ENCODE data around the gene DNAJC4. TPM values are rescaled to one million over a fixed set of nuclear protein-coding genes. Genes with fewer than 3 reads are reported as not detected.

The DNAJC4 gene
- polyA plus RNA-seq, 1 donor from 2014 or later = 20.3 TPM

DNA sequence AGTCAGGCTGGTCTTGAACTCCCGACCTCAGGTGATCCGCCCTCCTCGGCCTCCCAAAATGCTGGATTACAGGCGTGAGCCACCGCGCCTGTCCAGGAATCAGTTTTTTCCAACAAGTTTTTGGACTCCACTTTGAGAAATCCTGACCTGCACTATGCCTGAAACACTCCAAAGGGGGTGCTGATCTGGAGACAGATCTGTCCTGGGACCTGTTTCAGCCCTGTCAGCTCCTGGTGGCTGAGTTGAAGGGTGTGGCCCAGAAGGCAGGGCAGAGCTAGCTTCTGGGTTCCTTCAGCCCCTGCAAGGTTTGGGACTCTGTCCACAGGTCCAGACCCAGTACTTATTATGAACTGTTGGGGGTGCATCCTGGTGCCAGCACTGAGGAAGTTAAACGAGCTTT, 1.2 kb downstream of the DNAJC4 start:
- TF ChIP-seq TAF1 (IDR thresholded peaks at IDR 0.05; ENCODE audit: low read depth) (no peak), REST (IDR thresholded peaks at IDR 0.05; ENCODE audit: borderline replicate concordance) (no peak), SMC3 (conservative IDR thresholded peaks at IDR 0.05; ENCODE audit: poor library complexity) (no peak), EZH2 (IDR thresholded peaks at IDR 0.05; ENCODE audit: borderline replicate concordance, insufficient read depth, low read length, poor library complexity, severe bottlenecking) (no peak), POLR2AphosphoS5 (IDR thresholded peaks at IDR 0.05) (no peak)
- peaks cover 4% of the 10 kb centered on the region for H3K79me2 ChIP-seq (replicated peaks; ENCODE audit: insufficient read depth, low read length)
- H3K9me2 ChIP-seq (ENCODE audit: insufficient read depth, low read length) = no peaks in the 10 kb centered on the region
- H3K27me3 ChIP-seq (ENCODE audit: insufficient read depth, low read depth, low read length) = peaks cover 8% of the 10 kb centered on the region
- no peak overlapping the region for H3K9ac ChIP-seq (ENCODE audit: low read length)
- H3K4me2 ChIP-seq (ENCODE audit: low read length) = no peak overlapping the region
- no peaks in the 10 kb centered on the region for H4K20me1 ChIP-seq (ENCODE audit: insufficient read depth)
- no peak overlapping the region for H3K27ac ChIP-seq (ENCODE audit: low read length)
- H3F3A ChIP-seq (ENCODE audit: insufficient read depth, low read length, poor library complexity, severe bottlenecking) = no peaks in the 10 kb centered on the region
- no peaks in the 10 kb centered on the region for H3K36me3 ChIP-seq (ENCODE audit: insufficient read depth, low read length)
- H3K9me3 ChIP-seq (ENCODE audit: low read length) = no peaks in the 10 kb centered on the region
- peak overlapping the region; percentile 94 for H3K4me3 ChIP-seq (ENCODE audit: low read length)
- H2AFZ ChIP-seq (ENCODE audit: low read depth, low read length) = no peak overlapping the region

- Histone ChIP-seq H3K36me3 (ENCODE audit: insufficient read depth, low read length) (no peaks in the 10 kb centered on the region), H3K4me3 (ENCODE audit: low read length) (no peak overlapping the region), H2AFZ (ENCODE audit: low read depth, low read length) (no peak overlapping the region), H3F3A (ENCODE audit: insufficient read depth, low read length, poor library complexity, severe bottlenecking) (no peaks in the 10 kb centered on the region), H4K20me1 (ENCODE audit: insufficient read depth) (no peaks in the 10 kb centered on the region), H3K9me3 (ENCODE audit: low read length) (no peaks in the 10 kb centered on the region), H3K9ac (ENCODE audit: low read length) (no peak overlapping the region), H3K27ac (ENCODE audit: low read length) (no peak overlapping the region), H3K27me3 (ENCODE audit: insufficient read depth, low read depth, low read length) (peaks cover 8% of the 10 kb centered on the region), H3K79me2 (replicated peaks; ENCODE audit: insufficient read depth, low read length) (no peaks in the 10 kb centered on the region), H3K4me2 (ENCODE audit: low read length) (no peak overlapping the region), H3K9me2 (ENCODE audit: insufficient read depth, low read length) (no peaks in the 10 kb centered on the region)
- TF ChIP-seq EZH2 (IDR thresholded peaks at IDR 0.05; ENCODE audit: borderline replicate concordance, insufficient read depth, low read length, poor library complexity, severe bottlenecking) = no peak
- no peak for TF ChIP-seq RAD21 (conservative IDR thresholded peaks at IDR 0.05)
- no peak for TF ChIP-seq POLR2AphosphoS5 (IDR thresholded peaks at IDR 0.05)
- no peak for TF ChIP-seq EP300 (conservative IDR thresholded peaks at IDR 0.05; ENCODE audit: poor library complexity, severe bottlenecking)
- no peak for TF ChIP-seq MXI1 (conservative IDR thresholded peaks at IDR 0.05; ENCODE audit: poor library complexity, severe bottlenecking)
- TF ChIP-seq, protein P1, sequence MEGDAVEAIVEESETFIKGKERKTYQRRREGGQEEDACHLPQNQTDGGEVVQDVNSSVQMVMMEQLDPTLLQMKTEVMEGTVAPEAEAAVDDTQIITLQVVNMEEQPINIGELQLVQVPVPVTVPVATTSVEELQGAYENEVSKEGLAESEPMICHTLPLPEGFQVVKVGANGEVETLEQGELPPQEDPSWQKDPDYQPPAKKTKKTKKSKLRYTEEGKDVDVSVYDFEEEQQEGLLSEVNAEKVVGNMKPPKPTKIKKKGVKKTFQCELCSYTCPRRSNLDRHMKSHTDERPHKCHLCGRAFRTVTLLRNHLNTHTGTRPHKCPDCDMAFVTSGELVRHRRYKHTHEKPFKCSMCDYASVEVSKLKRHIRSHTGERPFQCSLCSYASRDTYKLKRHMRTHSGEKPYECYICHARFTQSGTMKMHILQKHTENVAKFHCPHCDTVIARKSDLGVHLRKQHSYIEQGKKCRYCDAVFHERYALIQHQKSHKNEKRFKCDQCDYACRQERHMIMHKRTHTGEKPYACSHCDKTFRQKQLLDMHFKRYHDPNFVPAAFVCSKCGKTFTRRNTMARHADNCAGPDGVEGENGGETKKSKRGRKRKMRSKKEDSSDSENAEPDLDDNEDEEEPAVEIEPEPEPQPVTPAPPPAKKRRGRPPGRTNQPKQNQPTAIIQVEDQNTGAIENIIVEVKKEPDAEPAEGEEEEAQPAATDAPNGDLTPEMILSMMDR (IDR thresholded peaks at IDR 0.05; ENCODE audit: poor library complexity, severe bottlenecking) = no peak
- no peak for TF ChIP-seq REST (IDR thresholded peaks at IDR 0.05; ENCODE audit: borderline replicate concordance)
Observed at GRCh38 chr11:64232182-64232966, 2.0 kb downstream of the DNAJC4 start.

Data from neural cell (in vitro differentiated cells).